Measurements from ENCODE around the gene VPS51. TPM values are rescaled to one million over a fixed set of nuclear protein-coding genes. Genes with fewer than 3 reads are reported as not detected.

Gene VPS51
- total RNA-seq, 1 experiment from 2014 or later: 123 TPM

- no peak for TF ChIP-seq ATF2 (CRISPR knock-in tag; IDR thresholded peaks at IDR 0.05; ENCODE audit: borderline replicate concordance, low read depth)
- TF ChIP-seq NFE2L1 (CRISPR knock-in tag; IDR thresholded peaks at IDR 0.05): no peak
- peak; percentile 72; the same call in 1 of the 2 replicates for TF ChIP-seq ESRRA (CRISPR knock-in tag; IDR thresholded peaks at IDR 0.05; ENCODE audit: borderline replicate concordance)
- TF ChIP-seq CDX4 (CRISPR knock-in tag; IDR thresholded peaks at IDR 0.05; ENCODE audit: borderline replicate concordance): no peak
- peak; percentile 69; the same call in 1 of the 2 replicates for TF ChIP-seq ELF4 (CRISPR knock-in tag; IDR thresholded peaks at IDR 0.05; ENCODE audit: low read depth)
- peak; percentile 18; the same call in 1 of the 2 replicates for TF ChIP-seq ZNF423 (CRISPR knock-in tag; IDR thresholded peaks at IDR 0.05)
- TF ChIP-seq JAZF1 (CRISPR knock-in tag; IDR thresholded peaks at IDR 0.05): no peak
- TF ChIP-seq ETV6 (CRISPR knock-in tag; IDR thresholded peaks at IDR 0.05): peak; percentile 85; the same call in 1 of the 2 replicates
- TF ChIP-seq ZNF281 (CRISPR knock-in tag; IDR thresholded peaks at IDR 0.05): no peak
- TF ChIP-seq MXD4 (CRISPR knock-in tag; IDR thresholded peaks at IDR 0.05; ENCODE audit: borderline replicate concordance): no peak
- TF ChIP-seq PRRX2 (CRISPR knock-in tag; IDR thresholded peaks at IDR 0.05): no peak; the same call in 1 of the 2 replicates
- TF ChIP-seq STAT6 (CRISPR knock-in tag; conservative IDR thresholded peaks at IDR 0.05; ENCODE audit: low read depth): no peak
- TF ChIP-seq FOXJ3 (CRISPR knock-in tag; IDR thresholded peaks at IDR 0.05; ENCODE audit: borderline replicate concordance): no peak
- no peak for TF ChIP-seq ZNF425 (CRISPR knock-in tag; conservative IDR thresholded peaks at IDR 0.05)
- TF ChIP-seq FOXK1 (CRISPR knock-in tag; IDR thresholded peaks at IDR 0.05): peak; percentile 90
- no peak for TF ChIP-seq CBFB (CRISPR knock-in tag; IDR thresholded peaks at IDR 0.05; ENCODE audit: low read depth)
- no peak for TF ChIP-seq EMX1 (CRISPR knock-in tag; IDR thresholded peaks at IDR 0.05)
- TF ChIP-seq MYBL2 (CRISPR knock-in tag; IDR thresholded peaks at IDR 0.05): no peak
- TF ChIP-seq KAT7 (CRISPR knock-in tag; IDR thresholded peaks at IDR 0.05; ENCODE audit: borderline replicate concordance): 0 out of 2 replicates have a peak, but pooled peaks have one; percentile 64
- TF ChIP-seq, protein P1, sequence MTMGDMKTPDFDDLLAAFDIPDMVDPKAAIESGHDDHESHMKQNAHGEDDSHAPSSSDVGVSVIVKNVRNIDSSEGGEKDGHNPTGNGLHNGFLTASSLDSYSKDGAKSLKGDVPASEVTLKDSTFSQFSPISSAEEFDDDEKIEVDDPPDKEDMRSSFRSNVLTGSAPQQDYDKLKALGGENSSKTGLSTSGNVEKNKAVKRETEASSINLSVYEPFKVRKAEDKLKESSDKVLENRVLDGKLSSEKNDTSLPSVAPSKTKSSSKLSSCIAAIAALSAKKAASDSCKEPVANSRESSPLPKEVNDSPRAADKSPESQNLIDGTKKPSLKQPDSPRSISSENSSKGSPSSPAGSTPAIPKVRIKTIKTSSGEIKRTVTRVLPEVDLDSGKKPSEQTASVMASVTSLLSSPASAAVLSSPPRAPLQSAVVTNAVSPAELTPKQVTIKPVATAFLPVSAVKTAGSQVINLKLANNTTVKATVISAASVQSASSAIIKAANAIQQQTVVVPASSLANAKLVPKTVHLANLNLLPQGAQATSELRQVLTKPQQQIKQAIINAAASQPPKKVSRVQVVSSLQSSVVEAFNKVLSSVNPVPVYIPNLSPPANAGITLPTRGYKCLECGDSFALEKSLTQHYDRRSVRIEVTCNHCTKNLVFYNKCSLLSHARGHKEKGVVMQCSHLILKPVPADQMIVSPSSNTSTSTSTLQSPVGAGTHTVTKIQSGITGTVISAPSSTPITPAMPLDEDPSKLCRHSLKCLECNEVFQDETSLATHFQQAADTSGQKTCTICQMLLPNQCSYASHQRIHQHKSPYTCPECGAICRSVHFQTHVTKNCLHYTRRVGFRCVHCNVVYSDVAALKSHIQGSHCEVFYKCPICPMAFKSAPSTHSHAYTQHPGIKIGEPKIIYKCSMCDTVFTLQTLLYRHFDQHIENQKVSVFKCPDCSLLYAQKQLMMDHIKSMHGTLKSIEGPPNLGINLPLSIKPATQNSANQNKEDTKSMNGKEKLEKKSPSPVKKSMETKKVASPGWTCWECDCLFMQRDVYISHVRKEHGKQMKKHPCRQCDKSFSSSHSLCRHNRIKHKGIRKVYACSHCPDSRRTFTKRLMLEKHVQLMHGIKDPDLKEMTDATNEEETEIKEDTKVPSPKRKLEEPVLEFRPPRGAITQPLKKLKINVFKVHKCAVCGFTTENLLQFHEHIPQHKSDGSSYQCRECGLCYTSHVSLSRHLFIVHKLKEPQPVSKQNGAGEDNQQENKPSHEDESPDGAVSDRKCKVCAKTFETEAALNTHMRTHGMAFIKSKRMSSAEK (CRISPR knock-in tag; IDR thresholded peaks at IDR 0.05; ENCODE audit: borderline replicate concordance): 0 out of 2 replicates have a peak, but pooled peaks have one; percentile 46
- TF ChIP-seq ZNF121 (CRISPR knock-in tag; IDR thresholded peaks at IDR 0.05): no peak
- TF ChIP-seq ZNF219 (CRISPR knock-in tag; IDR thresholded peaks at IDR 0.05; ENCODE audit: borderline replicate concordance): no peak
- no peak for TF ChIP-seq JUN (CRISPR knock-in tag; IDR thresholded peaks at IDR 0.05)
- peak; percentile 81 for TF ChIP-seq CREM (CRISPR knock-in tag; IDR thresholded peaks at IDR 0.05)
- TF ChIP-seq TCF7 (CRISPR knock-in tag; IDR thresholded peaks at IDR 0.05; ENCODE audit: low read depth): no peak
Measured at GRCh38 chr11:65095974-65096806, at the start of gene VPS51 (continued).
